ENCODE measurements around the gene ATP8B1.

DNA sequence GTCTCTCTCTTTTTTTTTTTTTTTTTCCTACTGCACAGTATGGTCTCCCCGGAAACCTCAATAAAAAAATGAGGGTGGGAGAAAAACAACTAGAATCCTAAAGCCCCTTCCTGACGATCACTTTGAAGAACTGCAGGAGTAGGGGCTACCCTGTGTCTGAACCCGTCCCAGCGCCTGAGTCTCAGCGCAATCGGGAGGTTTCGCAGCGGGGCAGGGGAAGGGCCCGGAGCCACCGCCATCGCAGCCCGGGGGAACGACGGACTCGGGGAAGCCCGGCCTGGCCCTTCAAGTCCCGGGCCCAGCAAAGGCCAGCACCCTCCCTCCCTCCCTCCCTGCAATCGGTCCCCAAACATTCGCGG, 181.9 kb downstream of the ATP8B1 start:
- TF ChIP-seq CTCF (IDR thresholded peaks at IDR 0.05; ENCODE audit: poor library complexity) (no peak), EZH2phosphoT487 (IDR thresholded peaks at IDR 0.05; ENCODE audit: low read depth, severe bottlenecking, unreplicated experiment) (no peak)

All from hepatocyte (in vitro differentiated cells).